KMS-11 (cell line): ENCODE measurements around the gene SNRNP40.
A peak's percentile ranks its signal among the peaks of the same experiment; 100 is the strongest.
"Not testable (repeated sequence)": the region's sequence is repeated elsewhere in the genome, so short reads cannot be mapped to it uniquely, and the experiment has no call there.

Source experiments
- H2AFZ ChIP-seq: fragments of 200-600 bp; sonication (generic); 2 replicates; pipeline ENCODE4 v1.6.1; 2016; ENCODE audit warnings: antibody characterized with exemption, mixed run types, low read depth
- H3K27ac ChIP-seq: fragments of 200-600 bp; sonication (generic); 2 replicates; pipeline ENCODE4 v1.6.1; 2016; ENCODE audit warnings: mild to moderate bottlenecking, mixed run types
- H3K27me3 ChIP-seq: fragments of 200-600 bp; sonication (generic); 2 replicates; pipeline ENCODE4 v1.6.1; 2017; ENCODE audit warnings: mild to moderate bottlenecking, low read depth, mixed run types, moderate library complexity; ENCODE audit not compliant: insufficient read depth
- H3K36me3 ChIP-seq: fragments of 200-600 bp; sonication (generic); 2 replicates; pipeline ENCODE4 v1.6.1; 2017; ENCODE audit warnings: mild to moderate bottlenecking, mixed run types; ENCODE audit not compliant: insufficient read depth
- H3K4me1 ChIP-seq: fragments of 200-600 bp; sonication (generic); 2 replicates; pipeline ENCODE4 v1.6.1; 2016; ENCODE audit warnings: mild to moderate bottlenecking, low read depth, mixed run types; ENCODE audit not compliant: poor library complexity, severe bottlenecking
- H3K4me2 ChIP-seq: fragments of 200-600 bp; sonication (generic); 2 replicates; pipeline ENCODE4 v1.7.0; 2016; ENCODE audit warnings: mild to moderate bottlenecking, mixed run types
- H3K4me3 ChIP-seq: fragments of 200-600 bp; sonication (generic); IDR thresholded peaks from 2 replicates; pipeline ENCODE4 v1.6.1; 2017; ENCODE audit warnings: low read depth, low read length, mixed read lengths; ENCODE audit not compliant: insufficient read depth
- H3K79me2 ChIP-seq: fragments of 200-600 bp; sonication (generic); 2 replicates; pipeline ENCODE4 v1.6.1; 2016; ENCODE audit warnings: low read depth, mixed run types; ENCODE audit not compliant: insufficient read depth
- H3K9ac ChIP-seq: fragments of 200-600 bp; sonication (generic); 2 replicates; pipeline ENCODE4 v1.6.1; 2016; ENCODE audit warnings: mild to moderate bottlenecking, mixed run types
- H4K20me1 ChIP-seq: fragments of 200-600 bp; sonication (generic); 2 replicates; pipeline ENCODE4 v1.6.1; 2016; ENCODE audit warnings: mild to moderate bottlenecking, mixed run types; ENCODE audit not compliant: insufficient read depth
- CTCF ChIP-seq: fragments of 200-600 bp; sonication (generic); conservative IDR thresholded peaks from 2 replicates; pipeline ENCODE4 v1.6.1; 2017; ENCODE audit warnings: low read depth, mild to moderate bottlenecking, antibody characterized with exemption, low read length, moderate library complexity, mixed read lengths

Gene SNRNP40

GRCh38 chr1:31299365-31299764 lies 2.8 kb upstream of the SNRNP40 start:
- no peaks in the 10 kb centered on the region for H3K36me3 ChIP-seq
- H3K4me3 ChIP-seq, result no peak overlapping the region
- no peak for TF ChIP-seq CTCF
- no peak overlapping the region for H3K4me2 ChIP-seq
- peaks cover 12% of the 10 kb centered on the region for H3K4me1 ChIP-seq
- H2AFZ ChIP-seq, result no peak overlapping the region
- H3K27me3 ChIP-seq, result no peaks in the 10 kb centered on the region
- no peak overlapping the region for H3K27ac ChIP-seq
- peaks cover 51% of the 10 kb centered on the region for H3K79me2 ChIP-seq
- no peaks in the 10 kb centered on the region for H4K20me1 ChIP-seq
- H3K9ac ChIP-seq, result no peak overlapping the region

- Histone ChIP-seq H3K27me3 (no peaks in the 10 kb centered on the region), H3K4me3 (peak overlapping the region; percentile 22), H3K79me2 (peaks cover 61% of the 10 kb centered on the region), H3K27ac (0 out of 2 replicates have a peak overlapping the region, but pooled peaks have one; percentile 6), H4K20me1 (no peaks in the 10 kb centered on the region), H3K36me3 (no peaks in the 10 kb centered on the region), H2AFZ (peak overlapping the region; percentile 78), H3K4me1 (peaks cover 12% of the 10 kb centered on the region), H3K9ac (peak overlapping the region; percentile 87), H3K4me2 (peak overlapping the region; percentile 65)
- no peak for TF ChIP-seq CTCF
Observed at GRCh38 chr1:31297277-31298247, 974 bp upstream of the SNRNP40 start.

GRCh38 chr1:31295874-31296485 lies 608 bp downstream of the SNRNP40 start:
- peak overlapping the region; percentile 78 for H3K4me3 ChIP-seq
- H3K9ac ChIP-seq, result peak overlapping the region; percentile 87
- H3K36me3 ChIP-seq, result no peaks in the 10 kb centered on the region
- H3K4me2 ChIP-seq, result peak overlapping the region; percentile 85
- peak overlapping the region; percentile 69 for H3K27ac ChIP-seq
- peaks cover 61% of the 10 kb centered on the region for H3K79me2 ChIP-seq
- H4K20me1 ChIP-seq, result no peaks in the 10 kb centered on the region
- H3K27me3 ChIP-seq, result no peaks in the 10 kb centered on the region
- H3K4me1 ChIP-seq, result peaks cover 12% of the 10 kb centered on the region
- H2AFZ ChIP-seq, result peak overlapping the region; percentile 78
- no peak for TF ChIP-seq CTCF

- Histone ChIP-seq H3K36me3 (no peaks in the 10 kb centered on the region; the same call in 1 of the 2 replicates), H3K9ac (no peak overlapping the region), H3K4me2 (no peak overlapping the region), H2AFZ (no peak overlapping the region), H4K20me1 (0 out of 2 replicates have a peak, but pooled peaks cover 3% of the 10 kb centered on the region), H3K27me3 (no peaks in the 10 kb centered on the region), H3K4me3 (no peak overlapping the region), H3K27ac (no peak overlapping the region), H3K79me2 (peaks cover 7% of the 10 kb centered on the region; the same call in 1 of the 2 replicates), H3K4me1 (no peaks in the 10 kb centered on the region)
- TF ChIP-seq CTCF, result no peak
Observed at GRCh38 chr1:31289021-31289420, 7.6 kb downstream of the SNRNP40 start.

GRCh38 chr1:31287791-31288190 lies 8.8 kb downstream of the SNRNP40 start:
- H3K27me3 ChIP-seq, H4K20me1 ChIP-seq, H3K9ac ChIP-seq, H2AFZ ChIP-seq, H3K36me3 ChIP-seq, H3K4me3 ChIP-seq, H3K27ac ChIP-seq, H3K4me2 ChIP-seq, H3K79me2 ChIP-seq, H3K4me1 ChIP-seq: not testable (repeated sequence)

- not testable (repeated sequence) for H3K4me3 ChIP-seq, H2AFZ ChIP-seq, H3K4me1 ChIP-seq, H3K4me2 ChIP-seq, H3K36me3 ChIP-seq, H3K79me2 ChIP-seq, H3K27ac ChIP-seq, H4K20me1 ChIP-seq, H3K9ac ChIP-seq, H3K27me3 ChIP-seq
Observed at GRCh38 chr1:31282426-31282825, 14.2 kb downstream of the SNRNP40 start.
